HG02678 (cell line): ENCODE measurements around the gene DLK1.

Source experiments
- ATAC-seq: cut with Tn5 transposase; IDR thresholded peaks from one replicate; pipeline ENCODE4 v1.9.1; 2021; ENCODE audit warnings: mild to moderate bottlenecking, moderate library complexity; ENCODE audit not compliant: unreplicated experiment

Gene DLK1

DNA sequence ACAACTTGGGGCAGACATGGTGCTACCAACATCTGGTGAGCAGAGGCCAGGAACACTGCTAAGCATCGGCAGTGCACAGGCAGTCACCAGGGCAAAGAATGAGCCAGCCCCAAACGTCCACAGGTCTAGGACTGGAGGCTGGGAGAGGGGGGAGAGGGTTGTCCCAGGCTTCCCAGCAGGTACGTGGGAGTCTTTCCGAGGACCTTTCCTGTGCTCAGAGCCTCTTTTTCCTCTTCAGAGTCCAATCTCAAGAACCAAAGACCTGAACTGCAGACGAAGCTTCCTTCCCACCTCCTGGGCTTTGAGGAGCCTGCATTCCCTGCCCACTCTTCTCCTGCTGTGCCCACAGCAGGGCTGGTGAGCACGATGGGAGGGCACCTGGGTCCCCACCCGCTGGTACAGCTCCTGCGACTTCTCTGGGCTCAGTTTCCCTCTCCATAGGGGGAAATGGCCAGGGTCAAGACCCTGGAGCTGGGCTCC is 48.7 kb downstream of the DLK1 start:
- no peak for ATAC-seq

GRCh38 chr14:100775831-100776591 is 49.3 kb downstream of the DLK1 start:
- ATAC-seq = no peak

DNA sequence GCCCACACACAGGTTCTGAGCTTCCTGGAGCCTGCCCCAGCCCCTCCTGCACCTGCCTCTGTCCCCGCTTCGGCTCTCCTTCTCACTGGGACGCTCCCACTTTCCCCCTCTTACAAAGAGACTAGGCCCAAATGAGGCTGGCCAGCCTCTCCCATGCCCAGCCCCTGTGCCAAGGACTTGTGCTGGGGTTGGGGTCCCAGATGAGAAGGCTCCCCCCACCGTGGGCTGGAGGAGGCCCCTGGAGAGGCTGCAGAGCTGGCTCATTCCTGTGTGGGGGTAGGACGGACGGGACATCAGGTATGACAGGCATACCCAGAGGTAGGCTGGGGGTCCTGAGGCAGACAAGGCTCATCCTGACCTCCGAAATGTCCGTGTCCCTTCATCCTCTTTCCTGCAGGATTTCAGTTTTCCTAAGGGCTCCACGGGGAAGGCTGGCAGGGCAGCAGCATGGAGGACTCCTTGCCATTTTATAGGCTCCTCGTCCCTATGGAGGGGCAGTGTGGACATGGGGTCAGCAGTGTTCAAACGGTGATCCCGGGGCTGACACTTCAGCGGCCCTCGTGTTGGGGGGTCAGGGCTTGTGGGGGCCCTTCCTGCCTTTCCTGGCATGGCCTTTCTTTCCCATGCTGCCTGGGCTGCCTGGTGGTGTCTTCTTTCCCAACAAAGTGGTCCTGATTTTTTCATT is 50.1 kb downstream of the DLK1 start:
- no peak for ATAC-seq

GRCh38 chr14:100777366-100777817 is 50.7 kb downstream of the DLK1 start:
- no peak for ATAC-seq

GRCh38 chr14:100777818-100778525 is 51.3 kb downstream of the DLK1 start:
- no peak for ATAC-seq

GRCh38 chr14:100778526-100778882 is 51.8 kb downstream of the DLK1 start:
- no peak for ATAC-seq

GRCh38 chr14:100778951-100779690 is 52.4 kb downstream of the DLK1 start:
- ATAC-seq = no peak

- no peak for ATAC-seq
These were observed 53.0 kb downstream of the DLK1 start for GRCh38 chr14:100779691-100780080.

- no peak for ATAC-seq
These were observed 53.6 kb downstream of the DLK1 start for GRCh38 chr14:100780246-100780645.

- ATAC-seq = no peak
These were observed 54.1 kb downstream of the DLK1 start for GRCh38 chr14:100780646-100781355.

DNA sequence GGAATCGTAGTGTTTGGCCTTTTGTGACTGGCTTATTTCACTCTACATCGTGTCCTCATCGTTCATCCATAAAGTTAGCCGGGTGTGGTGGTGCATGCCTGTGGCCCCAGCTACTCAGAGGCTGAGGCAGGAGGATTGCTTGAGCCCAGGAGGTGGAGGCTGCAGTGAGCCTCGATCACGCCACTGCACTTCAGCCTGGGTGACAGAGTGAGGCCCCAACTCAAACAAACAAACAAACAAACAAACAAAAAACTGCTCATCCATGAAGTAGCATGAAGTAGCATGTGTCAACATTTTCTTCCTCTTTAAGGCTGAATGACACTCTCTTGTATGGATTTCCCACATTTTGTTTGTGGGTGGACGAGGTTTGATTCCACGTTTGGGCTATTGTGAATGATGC is 55.3 kb downstream of the DLK1 start:
- no peak for ATAC-seq

GRCh38 chr14:100782516-100783320 is 56.0 kb downstream of the DLK1 start:
- ATAC-seq = no peak

DNA sequence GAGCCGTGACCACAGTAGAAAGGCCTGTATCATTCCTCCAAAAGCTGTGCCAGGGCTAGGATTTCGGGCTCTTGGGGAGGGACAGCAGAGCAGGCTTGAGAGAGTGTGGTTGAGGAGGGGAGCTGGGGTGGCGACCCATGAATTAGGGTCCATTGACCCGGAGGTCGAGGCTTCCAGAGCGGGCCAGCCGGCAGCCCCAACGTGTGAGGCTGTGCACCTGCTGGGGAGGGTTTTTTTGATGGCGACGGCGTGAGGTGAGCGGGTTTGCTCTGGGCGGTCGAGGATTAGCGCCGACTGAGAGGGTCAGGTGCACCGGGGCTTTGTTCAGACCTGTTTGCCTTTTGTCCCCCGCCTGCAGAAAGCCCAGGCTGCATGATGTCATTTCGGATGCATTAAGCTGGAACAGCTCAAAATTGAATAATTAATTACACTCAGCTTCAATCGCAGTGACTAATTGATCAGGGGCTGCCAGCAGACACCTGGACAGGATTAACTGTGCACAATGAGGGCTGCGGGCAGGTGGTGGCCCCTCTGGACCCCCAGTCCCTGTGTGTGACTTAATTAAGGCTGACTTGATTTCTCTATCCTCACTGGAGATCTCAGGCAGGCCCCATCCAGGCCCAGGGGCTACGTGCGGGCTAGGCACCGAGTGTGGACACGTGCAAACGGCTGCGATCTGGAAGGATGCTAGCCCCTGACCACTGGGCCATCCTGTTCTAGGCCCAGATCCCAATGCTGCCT is 57.1 kb downstream of the DLK1 start:
- no peak for ATAC-seq

- ATAC-seq = no peak
These were observed 58.0 kb downstream of the DLK1 start for GRCh38 chr14:100784523-100785337.

DNA sequence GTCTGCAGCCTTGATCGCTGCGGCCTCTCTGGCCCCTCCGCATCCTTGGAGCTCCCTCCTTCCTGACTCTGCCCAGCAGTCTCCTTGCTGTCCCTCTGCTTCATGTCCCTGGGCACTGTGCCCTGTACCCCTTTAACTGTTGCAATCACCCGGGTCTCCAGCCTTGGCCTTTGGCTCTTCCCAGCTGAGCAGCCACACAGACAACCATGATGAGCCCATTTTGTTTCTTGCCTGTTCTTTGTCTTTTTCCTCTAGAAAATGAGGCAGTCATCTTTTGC is 58.6 kb downstream of the DLK1 start:
- no peak for ATAC-seq

- no peak for ATAC-seq
These were observed 58.9 kb downstream of the DLK1 start for GRCh38 chr14:100785626-100786025.

- no peak for ATAC-seq
These were observed 59.4 kb downstream of the DLK1 start for GRCh38 chr14:100786131-100786530.

GRCh38 chr14:100786576-100787219 is 60.0 kb downstream of the DLK1 start:
- ATAC-seq = no peak
